T-helper 1 cell treated with Interleukin-12 subunit alpha and Interleukin-12 subunit beta and Interleukin-4 antibody, amounts not matched to agents 30 μg/mL and 1 μg/mL, for 36 hours (primary cell): ENCODE data around the gene PARP8.
"Not testable (repeated sequence)": the region's sequence is repeated elsewhere in the genome, so short reads cannot be mapped to it uniquely, and the experiment has no call there.

Experiments used
- H3K27ac Mint-ChIP-seq: one replicate; pipeline ENCODE4 v1.8.0; 2021; ENCODE audit warnings: mild to moderate bottlenecking, mixed read lengths
- H3K27me3 Mint-ChIP-seq: one replicate; pipeline ENCODE4 v1.8.0; 2021; ENCODE audit warnings: low read depth, mixed read lengths
- H3K36me3 Mint-ChIP-seq: one replicate; pipeline ENCODE4 v1.8.0; 2021; ENCODE audit warnings: low read depth, mixed read lengths
- H3K4me1 Mint-ChIP-seq: one replicate; pipeline ENCODE4 v1.8.0; 2021; ENCODE audit warnings: low read depth, mixed read lengths
- H3K4me3 Mint-ChIP-seq: one replicate; pipeline ENCODE4 v1.8.0; 2021; ENCODE audit warnings: mild to moderate bottlenecking, moderate library complexity, mixed read lengths
- H3K9me3 Mint-ChIP-seq: one replicate; pipeline ENCODE4 v1.8.0; 2021; ENCODE audit warnings: mixed read lengths

Gene PARP8

DNA sequence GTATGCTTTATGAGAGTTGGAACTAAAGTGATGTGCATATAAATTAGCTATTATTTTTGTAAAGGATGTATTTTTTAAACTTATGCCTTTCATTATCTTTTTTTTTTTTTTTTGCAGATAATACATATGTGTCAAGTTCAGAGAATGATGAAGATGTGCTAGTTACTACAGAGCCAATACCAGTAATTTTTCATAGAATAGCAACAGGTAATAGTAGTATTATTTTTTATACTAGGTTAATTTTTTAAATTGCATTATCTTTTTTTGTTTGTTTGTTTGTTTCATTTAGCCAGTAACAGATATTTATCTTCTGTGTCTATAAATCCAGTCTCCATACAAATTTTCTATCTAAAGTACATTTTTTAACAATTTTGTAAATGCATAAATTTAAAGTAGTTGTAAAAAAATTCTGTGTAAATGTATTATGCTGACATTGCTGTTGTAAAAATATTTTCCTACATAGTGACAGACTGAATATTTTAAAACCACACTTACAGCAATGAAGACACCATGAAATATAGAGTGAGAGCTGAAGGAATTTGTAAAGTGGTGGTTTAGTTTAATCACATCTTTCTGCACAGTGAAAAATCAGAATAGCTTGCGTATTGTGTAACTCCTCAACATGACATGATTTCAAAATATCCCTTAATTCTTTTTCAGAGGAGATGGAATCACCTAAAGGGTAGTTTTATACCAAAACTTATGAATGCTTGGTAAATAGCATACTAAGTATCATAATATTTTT lies 93.3 kb downstream of the PARP8 start:
- Mint-ChIP-seq H3K36me3 (peaks cover 41% of the 10 kb centered on the region), H3K4me1 (peaks cover 2% of the 10 kb centered on the region), H3K9me3 (peaks cover 4% of the 10 kb centered on the region), H3K4me3 (no peak overlapping the region), H3K27ac (no peak overlapping the region), H3K27me3 (no peaks in the 10 kb centered on the region)

DNA sequence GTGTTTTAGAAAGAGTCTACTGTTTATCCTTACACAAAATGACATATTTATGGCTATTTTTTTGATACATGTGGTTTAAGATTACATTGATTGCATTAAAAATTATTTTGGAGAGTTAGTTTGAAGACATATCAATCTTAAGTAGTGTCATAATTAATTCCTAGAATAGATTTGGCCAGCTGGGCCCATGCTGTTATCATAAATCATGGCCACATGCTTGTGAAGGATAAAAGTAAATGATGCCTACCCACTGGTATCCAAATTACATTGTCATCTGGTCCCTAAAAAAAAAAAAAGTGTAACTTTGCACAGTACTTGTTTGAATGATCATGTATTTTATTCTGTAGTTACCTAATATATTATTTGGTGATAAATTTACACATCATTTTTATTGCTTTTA lies 96.9 kb downstream of the PARP8 start:
- no peaks in the 10 kb centered on the region for H3K9me3 Mint-ChIP-seq
- H3K27ac Mint-ChIP-seq = no peak overlapping the region
- peaks cover 11% of the 10 kb centered on the region for H3K4me1 Mint-ChIP-seq
- H3K36me3 Mint-ChIP-seq = peaks cover 27% of the 10 kb centered on the region
- H3K27me3 Mint-ChIP-seq = no peaks in the 10 kb centered on the region
- H3K4me3 Mint-ChIP-seq = no peak overlapping the region

DNA sequence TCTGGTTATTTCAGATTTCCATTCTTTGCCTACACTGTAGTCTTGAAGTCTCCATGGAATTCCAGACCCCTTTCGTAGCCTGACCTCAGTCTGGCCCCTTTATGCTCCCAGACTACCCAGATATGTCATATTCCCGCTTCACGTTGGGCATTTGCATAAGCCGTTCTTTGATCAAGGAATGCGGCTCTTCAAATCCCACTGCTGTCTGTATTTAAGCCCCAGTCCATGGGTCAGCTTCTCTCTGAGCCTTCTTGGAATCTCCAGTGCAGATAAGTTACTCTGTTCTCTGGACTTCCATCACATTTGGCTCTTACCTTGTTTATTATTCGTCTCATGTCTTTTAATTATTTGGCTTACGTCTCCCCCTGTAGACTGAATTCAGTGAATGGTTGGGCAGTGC lies 97.4 kb downstream of the PARP8 start:
- H3K9me3 Mint-ChIP-seq = no peaks in the 10 kb centered on the region
- H3K4me1 Mint-ChIP-seq = peaks cover 11% of the 10 kb centered on the region
- no peak overlapping the region for H3K4me3 Mint-ChIP-seq
- peaks cover 30% of the 10 kb centered on the region for H3K36me3 Mint-ChIP-seq
- no peaks in the 10 kb centered on the region for H3K27me3 Mint-ChIP-seq
- no peak overlapping the region for H3K27ac Mint-ChIP-seq

DNA sequence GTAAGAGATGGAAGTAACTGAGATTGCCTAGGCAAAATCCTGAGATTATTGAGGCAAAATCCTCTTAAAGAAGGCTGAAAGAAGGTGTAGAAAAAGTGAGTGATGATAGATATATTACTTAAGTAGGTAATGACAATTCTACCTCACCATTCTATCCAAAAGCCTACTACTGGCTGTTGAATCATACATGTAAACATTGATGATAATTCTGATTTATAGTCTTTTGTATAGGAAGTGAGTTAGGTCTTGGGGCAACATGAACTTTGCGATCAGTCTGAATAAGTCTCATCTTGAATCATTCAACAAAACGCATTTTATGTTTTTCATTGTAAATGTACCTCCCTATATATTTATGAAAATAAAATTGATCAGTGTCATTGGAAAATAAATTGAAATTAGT lies 99.6 kb downstream of the PARP8 start:
- H3K4me1 Mint-ChIP-seq = peaks cover 13% of the 10 kb centered on the region
- no peaks in the 10 kb centered on the region for H3K9me3 Mint-ChIP-seq
- peaks cover 36% of the 10 kb centered on the region for H3K36me3 Mint-ChIP-seq
- H3K27me3 Mint-ChIP-seq = no peaks in the 10 kb centered on the region
- H3K27ac Mint-ChIP-seq = no peak overlapping the region
- H3K4me3 Mint-ChIP-seq = no peak overlapping the region

DNA sequence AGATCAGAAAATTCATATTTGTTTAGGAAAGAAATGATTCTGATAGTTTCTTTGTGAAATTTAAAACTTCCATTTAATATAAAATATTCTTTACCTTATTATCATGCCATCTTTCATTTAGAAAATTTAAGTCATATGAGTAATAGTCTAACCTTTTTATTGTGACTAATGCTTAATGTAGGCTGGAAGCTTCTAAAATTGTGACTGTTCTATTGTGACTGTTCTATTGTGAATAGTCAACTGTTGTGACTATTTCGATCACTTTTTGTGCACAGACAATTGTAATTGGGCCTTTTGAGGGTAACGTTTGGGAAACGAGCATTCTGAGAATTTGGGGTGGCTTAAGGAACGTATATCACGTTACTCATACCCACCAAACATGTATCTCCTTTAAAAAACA lies 100.0 kb downstream of the PARP8 start:
- no peaks in the 10 kb centered on the region for H3K27me3 Mint-ChIP-seq
- H3K27ac Mint-ChIP-seq = no peak overlapping the region
- peaks cover 13% of the 10 kb centered on the region for H3K4me1 Mint-ChIP-seq
- no peak overlapping the region for H3K4me3 Mint-ChIP-seq
- H3K36me3 Mint-ChIP-seq = peaks cover 37% of the 10 kb centered on the region
- no peaks in the 10 kb centered on the region for H3K9me3 Mint-ChIP-seq

- Mint-ChIP-seq H3K9me3 (no peaks in the 10 kb centered on the region), H3K27me3 (no peaks in the 10 kb centered on the region), H3K4me1 (peaks cover 13% of the 10 kb centered on the region), H3K4me3 (no peak overlapping the region), H3K36me3 (peaks cover 40% of the 10 kb centered on the region), H3K27ac (no peak overlapping the region)
Measured at GRCh38 chr5:50766967-50767366, 100.5 kb downstream of the PARP8 start.

DNA sequence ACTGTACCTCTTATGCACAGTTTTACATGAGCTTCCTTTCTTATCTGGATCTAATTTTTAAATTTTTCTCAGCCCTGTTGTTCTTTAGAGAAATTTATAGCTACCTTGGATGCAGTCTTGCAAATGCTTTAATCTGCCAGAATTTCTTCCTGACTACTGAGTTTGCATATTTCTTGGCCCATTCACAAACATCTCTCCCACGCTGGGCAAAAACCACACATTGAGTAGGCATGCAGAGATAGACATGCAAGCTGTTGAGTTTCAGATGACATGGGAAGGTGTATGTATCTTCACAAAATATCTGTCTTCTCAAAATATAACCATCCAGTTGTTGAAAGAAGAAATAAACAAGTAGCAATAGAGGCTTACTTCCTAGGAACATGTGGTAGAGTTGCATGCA lies 101.2 kb downstream of the PARP8 start:
- peaks cover 41% of the 10 kb centered on the region for H3K36me3 Mint-ChIP-seq
- H3K27me3 Mint-ChIP-seq = no peaks in the 10 kb centered on the region
- peaks cover 13% of the 10 kb centered on the region for H3K4me1 Mint-ChIP-seq

DNA sequence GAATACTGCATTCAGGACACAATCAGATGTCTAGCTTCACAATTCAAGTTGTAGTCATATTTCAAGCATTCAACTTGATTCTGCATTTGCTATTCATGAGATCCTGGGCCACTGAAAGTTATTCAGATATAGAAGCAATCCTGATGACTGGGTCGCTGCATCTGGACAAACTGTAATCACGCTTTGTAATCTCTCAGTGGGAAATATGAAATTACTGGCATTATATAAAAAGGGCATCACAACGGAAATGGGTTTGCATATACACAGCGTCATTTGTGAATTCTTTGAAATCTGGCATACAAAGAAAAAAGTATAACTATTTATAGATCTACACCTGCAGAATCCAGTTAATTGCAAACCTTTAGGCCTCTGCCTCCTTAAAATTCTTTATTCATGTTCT lies 102.2 kb downstream of the PARP8 start:
- Mint-ChIP-seq H3K4me3 (no peak overlapping the region), H3K4me1 (peaks cover 13% of the 10 kb centered on the region), H3K27me3 (no peaks in the 10 kb centered on the region), H3K27ac (no peak overlapping the region), H3K36me3 (peaks cover 48% of the 10 kb centered on the region), H3K9me3 (peaks cover 8% of the 10 kb centered on the region)

More for the DNA sequence above, 101.2 kb downstream of the PARP8 start:
- Mint-ChIP-seq H3K9me3 (no peaks in the 10 kb centered on the region), H3K4me3 (no peak overlapping the region), H3K27ac (no peak overlapping the region)

DNA sequence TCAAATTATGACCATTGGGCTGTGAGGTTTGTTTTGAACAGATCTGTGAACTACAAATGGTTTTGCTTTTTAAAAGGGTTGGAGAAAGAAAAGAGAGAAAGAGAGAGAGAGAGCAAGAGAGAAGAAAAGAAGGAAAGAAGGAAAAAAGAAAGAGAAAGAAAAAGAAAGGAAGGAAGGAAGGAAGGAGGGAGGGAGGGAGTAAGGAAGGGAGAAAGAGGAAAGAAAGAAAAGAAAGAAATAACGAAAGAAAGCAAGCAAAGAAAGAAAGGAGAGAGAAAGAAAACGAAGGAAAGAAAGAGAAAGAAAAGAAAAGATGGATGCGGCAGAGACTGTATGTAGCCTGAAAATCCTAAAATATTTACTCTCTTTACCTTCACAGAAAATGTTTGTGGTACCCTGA lies 104.0 kb downstream of the PARP8 start:
- Mint-ChIP-seq H3K9me3 (peaks cover 8% of the 10 kb centered on the region), H3K4me3 (no peak overlapping the region), H3K27me3 (no peaks in the 10 kb centered on the region), H3K4me1 (peaks cover 11% of the 10 kb centered on the region), H3K27ac (no peak overlapping the region), H3K36me3 (peaks cover 57% of the 10 kb centered on the region)

DNA sequence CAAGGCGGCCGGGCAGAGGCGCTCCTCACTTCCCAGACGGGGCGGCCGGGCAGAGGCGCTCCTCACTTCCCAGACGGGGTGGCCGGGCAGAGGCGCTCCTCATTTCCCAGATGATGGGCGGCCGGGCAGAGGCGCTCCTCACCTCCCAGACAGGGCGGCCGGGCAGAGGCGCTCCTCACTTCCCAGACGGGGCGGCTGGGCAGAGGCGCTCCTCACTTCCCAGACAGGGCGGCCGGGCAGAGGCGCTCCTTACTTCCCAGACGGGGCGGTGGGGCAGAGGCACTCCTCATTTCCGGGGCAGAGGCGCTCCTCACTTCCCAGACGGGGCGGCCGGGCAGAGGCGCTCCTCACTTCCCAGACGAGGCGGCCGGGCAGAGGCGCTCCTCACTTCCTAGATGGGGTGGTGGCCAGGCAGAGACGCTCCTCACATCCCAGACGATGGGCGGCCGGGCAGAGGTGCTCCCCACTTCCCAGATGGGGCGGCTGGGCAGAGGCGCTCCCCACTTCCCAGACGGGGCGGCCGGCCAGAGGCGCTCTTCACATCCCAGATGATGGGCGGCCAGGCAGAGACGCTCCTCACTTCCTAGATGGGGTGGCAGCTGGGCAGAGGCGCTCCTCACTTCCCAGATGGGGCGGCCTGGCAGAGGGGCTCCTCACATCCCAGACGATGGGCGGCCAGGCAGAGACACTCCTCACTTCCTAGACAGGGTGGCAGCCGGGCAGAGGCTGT lies 108.2 kb downstream of the PARP8 start:
- H3K36me3 Mint-ChIP-seq = peaks cover 60% of the 10 kb centered on the region
- not testable (repeated sequence) for H3K27me3 Mint-ChIP-seq, H3K27ac Mint-ChIP-seq, H3K4me1 Mint-ChIP-seq, H3K9me3 Mint-ChIP-seq, H3K4me3 Mint-ChIP-seq

- Mint-ChIP-seq H3K4me3 (no peak overlapping the region), H3K9me3 (no peaks in the 10 kb centered on the region), H3K4me1 (peaks cover 9% of the 10 kb centered on the region), H3K27ac (peak overlapping the region; percentile 28), H3K36me3 (peaks cover 35% of the 10 kb centered on the region), H3K27me3 (no peaks in the 10 kb centered on the region)
Measured at GRCh38 chr5:50786073-50786472, 119.6 kb downstream of the PARP8 start.

DNA sequence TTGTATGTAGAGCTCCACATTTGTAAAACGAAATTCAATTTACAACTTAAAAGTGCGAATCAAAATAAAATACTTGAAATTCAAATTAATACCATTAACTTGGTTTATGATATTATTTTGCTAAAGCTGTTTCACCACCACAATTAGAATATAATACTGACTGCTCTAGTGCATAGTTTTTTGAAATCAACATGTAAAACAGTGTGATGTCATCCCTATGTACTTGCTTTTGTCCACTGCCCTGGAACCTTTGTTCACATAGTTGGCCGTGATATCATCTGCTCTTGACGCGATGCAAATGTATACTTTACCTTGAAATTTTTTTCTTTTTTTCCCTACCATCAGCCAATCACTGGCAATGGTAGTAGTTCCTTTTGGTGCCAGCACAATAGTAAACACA lies 125.4 kb downstream of the PARP8 start:
- no peaks in the 10 kb centered on the region for H3K4me1 Mint-ChIP-seq
- no peaks in the 10 kb centered on the region for H3K9me3 Mint-ChIP-seq
- peaks cover 36% of the 10 kb centered on the region for H3K36me3 Mint-ChIP-seq
- H3K27ac Mint-ChIP-seq = no peak overlapping the region
- H3K4me3 Mint-ChIP-seq = no peak overlapping the region
- no peaks in the 10 kb centered on the region for H3K27me3 Mint-ChIP-seq

DNA sequence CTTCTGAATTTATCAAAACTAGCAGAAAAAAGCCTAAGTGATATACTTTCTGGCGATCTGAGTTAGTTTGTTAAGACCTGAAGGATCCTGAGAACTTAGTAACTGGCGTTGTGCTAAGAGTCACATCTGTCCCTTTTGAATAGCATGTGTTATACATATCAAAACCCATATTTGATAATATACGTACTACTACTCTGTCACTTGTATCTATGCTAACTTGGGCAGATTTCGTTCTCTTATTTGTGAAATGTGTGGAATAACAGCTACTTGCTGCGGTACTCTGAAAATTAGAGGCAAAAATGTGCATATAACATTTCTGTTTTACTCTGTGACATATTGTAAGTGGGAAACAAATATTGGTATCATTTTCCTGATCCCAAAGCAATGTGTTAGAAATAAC lies 126.4 kb downstream of the PARP8 start:
- Mint-ChIP-seq H3K36me3 (peaks cover 30% of the 10 kb centered on the region), H3K4me1 (no peaks in the 10 kb centered on the region), H3K4me3 (no peak overlapping the region), H3K27ac (no peak overlapping the region), H3K9me3 (no peaks in the 10 kb centered on the region), H3K27me3 (no peaks in the 10 kb centered on the region)

DNA sequence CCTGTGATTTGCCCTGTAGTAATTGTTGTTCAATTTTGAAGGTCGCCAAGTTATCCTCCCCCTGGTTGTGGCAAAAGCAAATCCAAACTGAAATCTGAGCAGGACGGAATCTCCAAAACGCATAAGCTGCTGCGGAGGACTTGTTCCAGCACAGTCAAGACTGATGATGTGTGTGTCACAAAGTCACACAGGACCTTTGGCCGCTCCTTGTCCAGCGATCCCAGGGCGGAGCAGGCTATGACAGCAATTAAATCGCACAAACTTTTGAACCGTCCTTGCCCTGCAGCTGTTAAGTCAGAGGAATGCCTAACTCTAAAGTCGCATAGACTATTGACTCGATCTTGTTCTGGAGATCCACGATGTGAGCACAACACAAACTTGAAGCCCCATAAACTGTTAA lies 128.4 kb downstream of the PARP8 start:
- Mint-ChIP-seq H3K4me1 (peaks cover 6% of the 10 kb centered on the region), H3K27ac (no peak overlapping the region), H3K4me3 (no peak overlapping the region), H3K27me3 (no peaks in the 10 kb centered on the region), H3K36me3 (peaks cover 41% of the 10 kb centered on the region), H3K9me3 (no peaks in the 10 kb centered on the region)

DNA sequence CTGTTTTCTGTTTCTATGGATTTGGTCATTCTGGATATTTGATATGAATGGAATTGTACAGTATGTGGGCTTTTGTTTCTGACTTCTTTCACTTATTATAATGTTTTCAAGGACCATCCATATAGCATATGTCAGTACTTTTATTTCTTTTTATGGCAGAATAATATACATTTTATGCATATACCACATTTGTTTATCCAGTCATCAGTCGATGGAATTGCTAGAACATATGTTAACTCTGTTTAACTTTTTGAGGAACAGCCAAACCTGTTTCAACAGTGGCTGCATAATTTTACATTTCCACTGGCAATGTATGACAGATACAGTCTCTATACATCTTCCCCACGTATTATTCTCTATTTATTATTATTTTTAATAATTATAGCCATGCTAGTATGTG lies 131.6 kb downstream of the PARP8 start:
- Mint-ChIP-seq H3K36me3 (peaks cover 44% of the 10 kb centered on the region), H3K27ac (no peak overlapping the region), H3K9me3 (peaks cover 11% of the 10 kb centered on the region)

More for the DNA sequence above, 131.6 kb downstream of the PARP8 start:
- H3K27me3 Mint-ChIP-seq = no peaks in the 10 kb centered on the region
- H3K4me1 Mint-ChIP-seq = peaks cover 11% of the 10 kb centered on the region
- no peak overlapping the region for H3K4me3 Mint-ChIP-seq
